RWPE1 (cell line): ENCODE measurements around the gene NUDT13.

Source experiments
- CTCF ChIA-PET: fragments of 350-600 bp; sonication (Branson Sonifier 250); formaldehyde crosslinking; extraction: SDS; loops from one replicate; lab custom pipeline; 2021; lab: Yijun Ruan, JAX
- POLR2A ChIA-PET: fragments of 400-600 bp; formaldehyde crosslinking; extraction: SDS; loops from one replicate; lab custom pipeline; 2020; ENCODE audit warnings: antibody characterized with exemption; ENCODE audit not compliant: low non-redundant PET; lab: Yijun Ruan, JAX
- DNase-seq: peaks from one replicate; pipeline ENCODE4 v3.0.0; 2012; ENCODE audit warnings: low spot score
- H3K27ac ChIP-seq: fragments of 450-650 bp; 2 replicates; pipeline ENCODE4 v1.5.1; 2017
- TF ChIP-seq, protein P1 (sequence below): fragments of 450-650 bp; conservative IDR thresholded peaks from 2 replicates; pipeline ENCODE4 v1.5.1; 2017; ENCODE audit warnings: low read depth, mild to moderate bottlenecking

NUDT13 gene

DNA sequence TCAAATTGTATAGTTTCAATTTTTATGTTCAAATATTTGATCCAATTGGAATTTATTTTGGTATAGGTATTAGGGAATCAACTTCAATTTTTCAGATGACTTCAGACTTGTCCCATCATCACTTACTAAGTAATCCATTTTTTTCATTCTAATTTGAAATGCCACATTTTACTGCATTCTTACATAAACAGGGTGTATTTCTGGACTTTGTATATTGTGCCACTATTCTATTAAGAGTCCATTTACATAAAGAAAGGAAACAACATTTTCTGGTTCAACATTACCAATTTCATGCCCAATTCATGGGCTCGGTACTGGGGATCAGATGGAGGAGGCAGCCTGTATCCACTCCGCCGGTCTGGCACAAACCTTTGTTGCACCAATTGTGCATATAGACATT lies 41.8 kb downstream of the NUDT13 start:
- POLR2A ChIA-PET: no interaction called here
- DNase-seq: no peak
- CTCF ChIA-PET: interaction anchor here (0.6 kb wide), 2 partner anchors 603 to 1113 kb away, joined by 4 read pairs; no protein-coding TSS in a partner anchor
- H3K27ac ChIP-seq: no peak overlapping the region
- TF ChIP-seq, protein P1, sequence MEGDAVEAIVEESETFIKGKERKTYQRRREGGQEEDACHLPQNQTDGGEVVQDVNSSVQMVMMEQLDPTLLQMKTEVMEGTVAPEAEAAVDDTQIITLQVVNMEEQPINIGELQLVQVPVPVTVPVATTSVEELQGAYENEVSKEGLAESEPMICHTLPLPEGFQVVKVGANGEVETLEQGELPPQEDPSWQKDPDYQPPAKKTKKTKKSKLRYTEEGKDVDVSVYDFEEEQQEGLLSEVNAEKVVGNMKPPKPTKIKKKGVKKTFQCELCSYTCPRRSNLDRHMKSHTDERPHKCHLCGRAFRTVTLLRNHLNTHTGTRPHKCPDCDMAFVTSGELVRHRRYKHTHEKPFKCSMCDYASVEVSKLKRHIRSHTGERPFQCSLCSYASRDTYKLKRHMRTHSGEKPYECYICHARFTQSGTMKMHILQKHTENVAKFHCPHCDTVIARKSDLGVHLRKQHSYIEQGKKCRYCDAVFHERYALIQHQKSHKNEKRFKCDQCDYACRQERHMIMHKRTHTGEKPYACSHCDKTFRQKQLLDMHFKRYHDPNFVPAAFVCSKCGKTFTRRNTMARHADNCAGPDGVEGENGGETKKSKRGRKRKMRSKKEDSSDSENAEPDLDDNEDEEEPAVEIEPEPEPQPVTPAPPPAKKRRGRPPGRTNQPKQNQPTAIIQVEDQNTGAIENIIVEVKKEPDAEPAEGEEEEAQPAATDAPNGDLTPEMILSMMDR: no peak

DNA sequence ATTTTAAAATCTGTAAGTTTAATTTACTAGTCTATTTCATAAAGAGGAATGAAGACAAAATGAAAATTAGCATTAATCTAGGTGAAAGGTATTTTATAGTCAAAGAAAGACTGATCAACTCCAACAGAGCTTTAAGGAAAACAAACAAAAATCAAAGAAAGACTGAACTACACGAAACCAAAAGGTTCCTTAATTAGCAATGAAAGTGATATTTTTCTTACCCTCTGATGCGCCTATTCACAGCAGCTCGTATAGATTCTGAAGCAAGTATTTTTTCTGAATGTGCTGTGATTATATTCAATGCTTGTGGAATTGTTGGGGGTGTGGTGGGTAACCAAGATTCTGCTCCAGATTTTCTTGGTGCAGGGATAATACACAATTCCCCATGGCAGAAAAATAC lies 45.8 kb downstream of the NUDT13 start:
- no peak overlapping the region for H3K27ac ChIP-seq
- ChIA-PET CTCF (no interaction called here), POLR2A (interaction anchor here (0.7 to 1.0 kb wide), 2 partner anchors 45 to 60 kb away, joined by 3 to 8 read pairs; no protein-coding TSS in a partner anchor)
- DNase-seq: no peak
- TF ChIP-seq, protein P1: no peak

DNA sequence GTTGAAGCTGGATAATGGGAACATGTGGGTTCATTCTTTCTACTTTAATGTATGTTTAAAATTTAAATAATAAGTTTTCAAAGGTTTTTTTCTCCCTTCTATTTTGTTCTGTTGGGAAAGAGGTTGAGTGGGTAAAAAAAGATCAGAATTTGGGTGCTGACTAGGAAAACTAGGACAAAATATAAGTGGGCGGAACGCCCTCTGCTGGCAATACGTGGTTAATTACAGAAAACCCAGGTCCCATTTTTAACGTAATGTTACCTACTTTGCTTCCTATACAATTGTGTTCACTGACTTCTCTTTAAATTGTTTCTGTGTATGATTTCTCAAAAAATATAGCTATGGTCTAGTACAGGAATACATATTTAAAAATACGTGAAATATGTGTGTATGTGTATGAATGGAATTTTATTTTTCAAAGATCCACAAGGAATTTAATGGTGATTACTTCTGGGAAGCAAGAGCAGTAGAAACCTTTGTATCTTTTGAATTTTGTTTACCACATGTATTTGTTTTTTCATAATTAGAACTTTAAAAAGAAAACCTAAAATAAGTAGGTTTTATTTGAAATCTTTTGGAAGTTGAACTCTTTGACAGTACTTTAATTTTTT lies 48.9 kb downstream of the NUDT13 start:
- DNase-seq: peak; percentile 51
- H3K27ac ChIP-seq: no peak overlapping the region
- TF ChIP-seq, protein P1: peak; percentile 80
- CTCF ChIA-PET: interaction anchor here (0.6 to 2.0 kb wide), 13 partner anchors 9 to 1587 kb away, joined by 3 to 12 read pairs (median 3); partner anchors contain the start of gene P4HA1
- POLR2A ChIA-PET: no interaction called here

DNA sequence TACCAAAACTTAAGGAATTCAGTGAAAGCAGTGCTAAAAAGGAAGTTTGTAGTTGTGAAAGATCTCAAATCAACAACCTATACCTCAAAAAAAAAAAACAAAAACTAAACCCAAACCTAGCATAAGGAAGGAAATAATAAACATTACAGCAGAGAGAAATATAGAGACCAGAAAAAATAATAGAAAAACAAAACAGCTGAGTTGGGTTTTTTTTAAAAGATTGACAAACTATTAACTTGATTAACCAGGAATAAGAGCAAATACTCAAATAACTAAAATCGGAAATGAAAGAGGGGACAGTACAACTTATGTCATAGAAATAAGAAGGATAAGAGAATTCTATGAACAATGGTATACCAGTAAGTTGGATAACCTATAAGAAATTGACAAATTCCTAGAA lies 50.8 kb downstream of the NUDT13 start:
- DNase-seq: no peak
- ChIA-PET CTCF (no interaction called here), POLR2A (no interaction called here)
- TF ChIP-seq, protein P1: no peak
- H3K27ac ChIP-seq: no peak overlapping the region

DNA sequence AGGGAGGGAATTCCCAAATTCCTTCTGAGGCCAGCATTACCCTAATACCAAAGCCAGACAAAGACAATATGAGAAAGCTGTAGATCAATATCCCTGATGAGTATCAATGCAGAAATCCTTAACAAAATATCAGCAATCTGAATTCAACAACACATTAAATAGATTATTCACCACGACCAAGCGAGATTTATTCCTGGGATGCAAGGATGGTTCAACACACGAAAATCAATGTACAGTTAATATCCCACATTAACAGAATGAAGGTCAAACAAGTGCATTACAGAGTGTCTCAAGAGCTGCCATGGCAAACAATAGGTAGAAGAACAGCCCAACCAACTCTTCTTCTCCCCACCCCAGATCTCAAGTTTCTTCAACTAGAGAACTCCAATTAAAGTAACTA lies 51.4 kb downstream of the NUDT13 start:
- H3K27ac ChIP-seq: no peak overlapping the region
- ChIA-PET POLR2A (no interaction called here), CTCF (no interaction called here)
- no peak for DNase-seq
- TF ChIP-seq, protein P1: no peak

DNA sequence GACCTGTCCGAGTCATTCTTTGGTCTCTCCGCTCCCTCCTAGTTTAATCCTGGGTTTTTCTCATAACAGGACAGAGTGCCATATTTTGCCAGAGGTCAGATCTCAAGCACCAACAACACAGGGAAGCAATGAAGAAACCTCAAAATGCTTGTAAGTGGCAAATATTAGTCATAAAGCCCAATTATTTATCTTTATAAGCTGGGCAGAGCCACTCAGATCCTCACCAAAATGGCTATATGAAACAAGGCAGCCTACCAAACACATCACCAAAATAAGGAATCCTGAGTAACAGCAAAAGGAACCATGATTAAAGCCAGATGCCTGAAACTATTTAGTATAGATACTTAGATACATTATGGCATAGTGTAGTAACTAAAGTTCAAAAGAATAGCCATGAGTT lies 52.8 kb downstream of the NUDT13 start:
- no peak for DNase-seq
- CTCF ChIA-PET: no interaction called here
- H3K27ac ChIP-seq: no peak overlapping the region
- TF ChIP-seq, protein P1: no peak
- POLR2A ChIA-PET: no interaction called here
